ENCODE data around the gene SPRR2G.
"Not testable (repeated sequence)": the region's sequence is repeated elsewhere in the genome, so short reads cannot be mapped to it uniquely, and the experiment has no call there.

The SPRR2G gene

GRCh38 chr1:153113416-153113815 lies 37.3 kb downstream of the SPRR2G start, which contains the start of gene SPRR2F:
Gene SPRR2F (minus strand): TSS chr1:153113516. CDS start chr1:153112733, 783 bp downstream.
- DNase-seq (ENCODE audit: low spot score) = no peak

DNA sequence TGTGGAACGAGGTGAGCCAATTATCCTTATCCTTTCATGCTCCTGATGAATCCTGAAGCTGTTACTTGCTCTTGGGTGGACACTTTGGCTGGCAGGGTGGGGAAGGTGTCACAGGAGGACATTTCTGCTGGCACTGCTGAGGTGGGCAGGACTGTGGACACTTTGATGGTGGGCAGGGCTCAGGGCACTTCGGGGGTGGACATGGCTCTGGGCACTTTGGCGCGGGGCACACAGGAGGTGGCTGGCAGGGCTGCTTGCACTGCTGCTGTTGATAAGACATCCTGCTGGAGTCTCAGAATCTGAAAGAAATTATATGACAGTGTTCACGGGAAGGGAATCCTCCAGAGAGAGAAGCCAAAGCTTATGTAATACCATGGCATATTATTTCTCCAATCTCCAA lies 38.2 kb downstream of the SPRR2G start:
- not testable (repeated sequence) for DNase-seq (ENCODE audit: low spot score)

GRCh38 chr1:153100245-153100644 lies 50.4 kb downstream of the SPRR2G start:
- no peak for DNase-seq (ENCODE audit: low spot score)
